ENCODE results near the gene TRIM13. TPM values are rescaled to one million over a fixed set of nuclear protein-coding genes. Genes with fewer than 3 reads are reported as not detected.

The TRIM13 gene
- total RNA-seq, 1 experiment from 2014 or later = 45.4 TPM

DNA sequence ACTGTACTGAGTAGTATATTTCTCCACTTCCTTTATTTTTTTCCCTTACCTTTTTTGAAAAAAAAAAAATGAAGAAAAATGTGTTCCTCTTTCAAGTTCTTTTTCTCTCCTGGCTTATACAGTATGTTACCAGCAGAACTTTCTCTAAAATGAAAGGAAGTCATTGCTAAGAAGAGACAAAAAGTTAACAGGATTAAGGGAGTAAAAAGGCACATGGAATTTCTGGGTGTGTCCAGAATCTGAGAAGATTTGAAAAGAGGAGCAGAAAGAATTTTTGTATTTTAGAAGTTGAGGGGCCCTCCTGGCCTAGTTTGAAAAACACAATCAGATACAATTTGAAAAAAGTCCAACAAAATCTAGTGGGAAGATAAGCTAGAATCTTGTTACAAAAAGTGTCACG, 21.0 kb upstream of the TRIM13 start:
- H3K4me2 ChIP-seq (ENCODE audit: insufficient read depth, insufficient read length, low read length) = no peak overlapping the region
- H2BK20ac ChIP-seq (ENCODE audit: low read depth, low read length, poor library complexity, severe bottlenecking) = no peak overlapping the region
- no peak overlapping the region for H3K4ac ChIP-seq (ENCODE audit: low read depth, low read length)
- no peak overlapping the region for H2BK12ac ChIP-seq (ENCODE audit: insufficient read length, low read depth, low read length)
- H4K5ac ChIP-seq (ENCODE audit: insufficient read length, low read depth, low read length) = no peak overlapping the region
- no peak overlapping the region for H3T11ph ChIP-seq (ENCODE audit: low read length)
- no peak overlapping the region for H2BK120ac ChIP-seq (ENCODE audit: low read depth, low read length, poor library complexity, severe bottlenecking)
- no peaks in the 10 kb centered on the region for H3K27me3 ChIP-seq (ENCODE audit: insufficient read depth, low read length)
- no peak overlapping the region for H2AFZ ChIP-seq (ENCODE audit: low read length)
- H2AK5ac ChIP-seq (ENCODE audit: insufficient read length, low read length) = no peak overlapping the region
- H3K79me2 ChIP-seq (ENCODE audit: insufficient read depth, low read length) = no peaks in the 10 kb centered on the region
- no peak overlapping the region for H3K9ac ChIP-seq (ENCODE audit: extremely low read depth, insufficient read length, low read length)
- no peaks in the 10 kb centered on the region for H3K23me2 ChIP-seq (ENCODE audit: insufficient read length, low read depth, low read length, poor library complexity, severe bottlenecking)
- TF ChIP-seq, protein P1, sequence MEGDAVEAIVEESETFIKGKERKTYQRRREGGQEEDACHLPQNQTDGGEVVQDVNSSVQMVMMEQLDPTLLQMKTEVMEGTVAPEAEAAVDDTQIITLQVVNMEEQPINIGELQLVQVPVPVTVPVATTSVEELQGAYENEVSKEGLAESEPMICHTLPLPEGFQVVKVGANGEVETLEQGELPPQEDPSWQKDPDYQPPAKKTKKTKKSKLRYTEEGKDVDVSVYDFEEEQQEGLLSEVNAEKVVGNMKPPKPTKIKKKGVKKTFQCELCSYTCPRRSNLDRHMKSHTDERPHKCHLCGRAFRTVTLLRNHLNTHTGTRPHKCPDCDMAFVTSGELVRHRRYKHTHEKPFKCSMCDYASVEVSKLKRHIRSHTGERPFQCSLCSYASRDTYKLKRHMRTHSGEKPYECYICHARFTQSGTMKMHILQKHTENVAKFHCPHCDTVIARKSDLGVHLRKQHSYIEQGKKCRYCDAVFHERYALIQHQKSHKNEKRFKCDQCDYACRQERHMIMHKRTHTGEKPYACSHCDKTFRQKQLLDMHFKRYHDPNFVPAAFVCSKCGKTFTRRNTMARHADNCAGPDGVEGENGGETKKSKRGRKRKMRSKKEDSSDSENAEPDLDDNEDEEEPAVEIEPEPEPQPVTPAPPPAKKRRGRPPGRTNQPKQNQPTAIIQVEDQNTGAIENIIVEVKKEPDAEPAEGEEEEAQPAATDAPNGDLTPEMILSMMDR (conservative IDR thresholded peaks at IDR 0.05) = no peak
- Mint-ChIP-seq H3K27me3 (ENCODE audit: low read depth) (peaks cover 2% of the 10 kb centered on the region; the same call in 1 of the 2 replicates), H3K4me3 (no peak overlapping the region), H3K9me3 (no peaks in the 10 kb centered on the region), H3K36me3 (ENCODE audit: insufficient read depth in 1 of 3, low read depth in 3 of 3) (no peaks in the 10 kb centered on the region), H3K4me1 (peaks cover 2 to 6% of the 10 kb centered on the region in 2 experiments; a peak in 3 of 4 replicates), H3K27ac (no peak overlapping the region)
- no peak overlapping the region for H3K27ac ChIP-seq (ENCODE audit: insufficient read length, low read depth, low read length)
- no peak overlapping the region for H3K14ac ChIP-seq (ENCODE audit: insufficient read depth, low read length)
- WGBS (ENCODE audit: extremely low coverage, insufficient read length, low lambda C conversion rate) = no CpG with 5 or more reads among the region's 1 CpG
- no peak overlapping the region for H4K91ac ChIP-seq (ENCODE audit: insufficient read length, low read depth, low read length)
- H3K79me1 ChIP-seq (ENCODE audit: insufficient read depth, low read depth, low read length, poor library complexity, severe bottlenecking) = no peaks in the 10 kb centered on the region
- no peaks in the 10 kb centered on the region for H4K20me1 ChIP-seq (ENCODE audit: control insufficient read depth, insufficient read depth, insufficient read length)
- DNase-seq = no peak
- no peaks in the 10 kb centered on the region for H3K4me1 ChIP-seq (ENCODE audit: insufficient read depth, low read length)
- no peaks in the 10 kb centered on the region for H3K9me3 ChIP-seq (ENCODE audit: control insufficient read depth, low read depth, low read length)
- H3K56ac ChIP-seq (ENCODE audit: insufficient read length, low read depth, low read length) = no peak overlapping the region
- no peak overlapping the region for H2BK5ac ChIP-seq (ENCODE audit: insufficient read length, low read length)
- H3K18ac ChIP-seq (ENCODE audit: insufficient read length, low read depth, low read length) = no peak overlapping the region
- no peak overlapping the region for H3K23ac ChIP-seq (ENCODE audit: insufficient read length, low read depth, low read length)
- H2BK15ac ChIP-seq (ENCODE audit: low read depth, low read length) = no peak overlapping the region
- H4K8ac ChIP-seq (replicated peaks; ENCODE audit: insufficient read length, low read depth, low read length) = no peak overlapping the region
